Caco-2 (cell line): Measurements from ENCODE around the gene ADAMTS19. TPM values are rescaled to one million over a fixed set of nuclear protein-coding genes. Genes with fewer than 3 reads are reported as not detected.

Experiments used
- BruUV-seq: library from RNA; stranded (reverse); fragments of 400-500 nt; replicated peaks from 2 replicates; lab custom pipeline; 2021; lab: Mats Ljungman, UMichigan
- CTCF ChIA-PET: fragments of 300-600 bp; sonication (Branson Sonifier 250); formaldehyde crosslinking; loops from one replicate; lab custom pipeline; 2022; ENCODE audit warnings: antibody characterized with exemption; lab: Charles Lee
- POLR2A ChIA-PET: fragments of 300-600 bp; sonication (Branson Sonifier 250); formaldehyde crosslinking; loops from one replicate; lab custom pipeline; 2022; ENCODE audit warnings: antibody characterized with exemption; lab: Charles Lee
- DNase-seq, 2 experiments: peaks; one replicate each; pipeline versions ENCODE4 v3.0.0 to v3.0.0-alpha.2; 2020 to 2022
- H3K27me3 ChIP-seq: replicated peaks from 2 replicates; pipeline ENCODE4 v1.6.0; 2011; ENCODE audit warnings: low read length; ENCODE audit not compliant: control insufficient read depth, insufficient read depth
- H3K36me3 ChIP-seq: 2 replicates; pipeline ENCODE4 v1.5.1; 2011; ENCODE audit warnings: low read length; ENCODE audit not compliant: control insufficient read depth, insufficient read depth
- H3K4me1 ChIP-seq: fragments of 250-450 bp; sonication (Bioruptor Pico); 2 replicates; pipeline ENCODE4 v1.5.1; 2020; ENCODE audit warnings: mild to moderate bottlenecking
- H3K4me3 ChIP-seq: 2 replicates; pipeline ENCODE4 v1.5.1; 2011; ENCODE audit warnings: low read depth, mild to moderate bottlenecking, control low read depth, low read length
- H3K9me3 ChIP-seq: fragments of 250-450 bp; sonication (Bioruptor Pico); 2 replicates; pipeline ENCODE4 v1.5.1; 2020; ENCODE audit warnings: mild to moderate bottlenecking, moderate library complexity
- H3K27ac Mint-ChIP-seq: one replicate; pipeline ENCODE4 v1.8.0; 2022; ENCODE audit warnings: mixed read lengths; ENCODE audit not compliant: unreplicated experiment
- H3K27me3 Mint-ChIP-seq: one replicate; pipeline ENCODE4 v1.8.0; 2022; ENCODE audit warnings: mixed read lengths; ENCODE audit not compliant: insufficient read depth, unreplicated experiment
- H3K36me3 Mint-ChIP-seq: one replicate; pipeline ENCODE4 v1.8.0; 2022; ENCODE audit warnings: mild to moderate bottlenecking, mixed read lengths; ENCODE audit not compliant: insufficient read depth, unreplicated experiment
- H3K4me1 Mint-ChIP-seq: one replicate; pipeline ENCODE4 v1.8.0; 2022; ENCODE audit warnings: low read depth, mixed read lengths; ENCODE audit not compliant: unreplicated experiment
- H3K4me3 Mint-ChIP-seq: one replicate; pipeline ENCODE4 v1.8.0; 2022; ENCODE audit warnings: mild to moderate bottlenecking, moderate library complexity, mixed read lengths; ENCODE audit not compliant: unreplicated experiment
- H3K9me3 Mint-ChIP-seq: one replicate; pipeline ENCODE4 v1.8.0; 2022; ENCODE audit warnings: mixed read lengths; ENCODE audit not compliant: unreplicated experiment
- CTCF ChIP-seq, 2 experiments: fragments of 200-600 bp in 1 of 2; IDR thresholded peaks; 1 replicate in 1 of 2; 2 replicates in 1 of 2; pipeline versions ENCODE4 v1.5.1 to v1.8.0; 2011 to 2022; ENCODE audit warnings: antibody characterized with exemption in 1 of 2, control low read depth in 1 of 2, inconsistent platforms in 1 of 2, low read depth in 1 of 2, low read length in 1 of 2, mild to moderate bottlenecking in 1 of 2, moderate library complexity in 1 of 2; ENCODE audit not compliant: insufficient read depth in 1 of 2, severe bottlenecking in 1 of 2, unreplicated experiment in 1 of 2
- intact Hi-C: fragments of 100-400 bp; cut with micrococcal nuclease; formaldehyde crosslinking; loops from one replicate; pipeline ENCODE4 v1.10.0; 2022; ENCODE audit not compliant: unreplicated experiment
- total RNA-seq: library from RNA; stranded (reverse); gene quantifications from 2 replicates; pipeline ENCODE4 v1.2.3, GENCODE V29; 2022

Gene ADAMTS19
- total RNA-seq, 1 experiment from 2014 or later = 0.95 TPM

GRCh38 chr5:129653442-129653841 is 193.3 kb downstream of the ADAMTS19 start:
- POLR2A ChIA-PET = no interaction called here
- Mint-ChIP-seq H3K9me3 (no peaks in the 10 kb centered on the region), H3K4me1 (no peaks in the 10 kb centered on the region), H3K27me3 (peaks cover 3% of the 10 kb centered on the region), H3K27ac (no peak overlapping the region), H3K4me3 (no peak overlapping the region), H3K36me3 (no peaks in the 10 kb centered on the region)
- intact Hi-C loops = no loop called here
- Histone ChIP-seq H3K9me3 (no peaks in the 10 kb centered on the region), H3K4me1 (no peaks in the 10 kb centered on the region), H3K4me3 (no peak overlapping the region), H3K36me3 (no peaks in the 10 kb centered on the region), H3K27me3 (no peaks in the 10 kb centered on the region)
- no peak for DNase-seq
- TF ChIP-seq CTCF (IDR thresholded peaks at IDR 0.05; ENCODE audit: insufficient read depth in 1 of 2, low read depth in 1 of 2, low read length in 1 of 2, severe bottlenecking in 1 of 2, unreplicated experiment in 1 of 2) = no peak
- CTCF ChIA-PET = no interaction called here
- BruUV-seq = no TSS peak

GRCh38 chr5:129656952-129657351 is 196.9 kb downstream of the ADAMTS19 start:
- TF ChIP-seq CTCF (IDR thresholded peaks at IDR 0.05; ENCODE audit: insufficient read depth in 1 of 2, low read depth in 1 of 2, low read length in 1 of 2, severe bottlenecking in 1 of 2, unreplicated experiment in 1 of 2) = no peak
- CTCF ChIA-PET = no interaction called here

GRCh38 chr5:129658801-129659200 is 198.7 kb downstream of the ADAMTS19 start:
- Histone ChIP-seq H3K9me3 (no peaks in the 10 kb centered on the region), H3K27me3 (no peaks in the 10 kb centered on the region), H3K36me3 (no peaks in the 10 kb centered on the region), H3K4me3 (no peak overlapping the region), H3K4me1 (no peaks in the 10 kb centered on the region)
- TF ChIP-seq CTCF (IDR thresholded peaks at IDR 0.05; ENCODE audit: insufficient read depth in 1 of 2, low read depth in 1 of 2, low read length in 1 of 2, severe bottlenecking in 1 of 2, unreplicated experiment in 1 of 2) = no peak
- Mint-ChIP-seq H3K9me3 (no peaks in the 10 kb centered on the region), H3K27ac (no peak overlapping the region), H3K27me3 (peaks cover 3% of the 10 kb centered on the region), H3K4me1 (no peaks in the 10 kb centered on the region), H3K4me3 (no peak overlapping the region), H3K36me3 (no peaks in the 10 kb centered on the region)
- BruUV-seq = no TSS peak
- no peak for DNase-seq
- CTCF ChIA-PET = no interaction called here
- POLR2A ChIA-PET = no interaction called here
- intact Hi-C loops = no loop called here

More at GRCh38 chr5:129656952-129657351, 196.9 kb downstream of the ADAMTS19 start:
- no peak for DNase-seq
- intact Hi-C loops = no loop called here
- Mint-ChIP-seq H3K4me3 (no peak overlapping the region), H3K27ac (no peak overlapping the region), H3K4me1 (no peaks in the 10 kb centered on the region), H3K9me3 (no peaks in the 10 kb centered on the region), H3K36me3 (no peaks in the 10 kb centered on the region), H3K27me3 (no peaks in the 10 kb centered on the region)
- BruUV-seq = no TSS peak
- POLR2A ChIA-PET = no interaction called here
- no peaks in the 10 kb centered on the region for H3K36me3 ChIP-seq
- no peaks in the 10 kb centered on the region for H3K4me1 ChIP-seq
- no peaks in the 10 kb centered on the region for H3K9me3 ChIP-seq
- no peak overlapping the region for H3K4me3 ChIP-seq
- no peaks in the 10 kb centered on the region for H3K27me3 ChIP-seq
